ENCODE results near the gene SCEL. TPM values are rescaled to one million over a fixed set of nuclear protein-coding genes. Genes with fewer than 3 reads are reported as not detected.
A peak's percentile ranks its signal among the peaks of the same experiment; 100 is the strongest.

SCEL gene
- total RNA-seq, 1 donor from 2014 or later: 0.27 TPM

DNA sequence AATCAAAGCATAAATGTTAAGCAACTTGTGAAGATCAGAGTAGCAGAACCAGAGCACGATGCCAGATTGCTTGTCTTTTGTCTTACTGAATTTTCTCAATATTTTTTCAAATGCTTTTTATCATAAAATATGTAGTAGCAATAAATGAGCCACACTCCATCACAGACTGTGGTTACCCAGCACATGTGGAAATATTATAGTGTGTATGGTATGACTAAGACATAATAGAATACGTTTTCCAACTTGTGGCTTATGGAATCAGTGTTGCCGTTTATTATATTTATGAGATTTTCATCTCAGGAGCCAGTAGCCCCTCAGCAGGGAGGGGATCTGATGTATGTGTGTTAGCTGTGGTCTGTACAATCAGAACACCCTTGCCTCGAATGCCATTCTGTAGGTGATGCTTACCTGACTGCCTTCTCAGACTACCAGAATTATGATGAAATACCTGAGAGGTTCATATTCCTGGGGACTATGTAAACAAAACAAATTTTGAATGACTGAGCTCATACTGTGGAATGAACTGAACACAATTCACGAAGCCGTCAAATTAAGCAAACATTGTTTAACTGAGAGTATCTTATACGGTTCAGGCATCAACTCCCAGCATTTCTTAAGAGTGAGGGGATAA lies 1.9 kb downstream of the SCEL start:
- peaks cover 2% of the 10 kb centered on the region for H3K4me1 ChIP-seq (ENCODE audit: insufficient read depth, low read length)
- Mint-ChIP-seq H3K4me1 (ENCODE audit: low read depth, unreplicated experiment) (peaks cover 7% of the 10 kb centered on the region), H3K36me3 (ENCODE audit: low read depth, unreplicated experiment) (no peaks in the 10 kb centered on the region), H3K27ac (ENCODE audit: unreplicated experiment) (no peak overlapping the region), H3K9me3 (ENCODE audit: unreplicated experiment) (no peaks in the 10 kb centered on the region), H3K27me3 (ENCODE audit: low read depth, unreplicated experiment) (no peaks in the 10 kb centered on the region), H3K4me3 (ENCODE audit: unreplicated experiment) (no peak overlapping the region)
- no peak overlapping the region for H3K9ac ChIP-seq (ENCODE audit: low read length)
- H3K4me3 ChIP-seq (ENCODE audit: insufficient read depth, low read depth, low read length): no peak overlapping the region
- no peak overlapping the region for H3K27ac ChIP-seq (ENCODE audit: low read depth, low read length)
- no peak overlapping the region for H3K4me2 ChIP-seq (ENCODE audit: low read length)
- H2AFZ ChIP-seq (ENCODE audit: low read depth, low read length): no peak overlapping the region
- H3K36me3 ChIP-seq (ENCODE audit: insufficient read depth, low read length): no peaks in the 10 kb centered on the region
- DNase-seq (ENCODE audit: low read depth) (peak; percentile 32), FAIRE-seq (no peak)
- H3K9me3 ChIP-seq (ENCODE audit: insufficient read depth, low read depth, low read length): no peaks in the 10 kb centered on the region
- H3K79me2 ChIP-seq (ENCODE audit: insufficient read depth, low read length): no peaks in the 10 kb centered on the region
- TF ChIP-seq EZH2 (IDR thresholded peaks at IDR 0.05; ENCODE audit: insufficient read depth, low read length): no peak
- TF ChIP-seq, protein P1, sequence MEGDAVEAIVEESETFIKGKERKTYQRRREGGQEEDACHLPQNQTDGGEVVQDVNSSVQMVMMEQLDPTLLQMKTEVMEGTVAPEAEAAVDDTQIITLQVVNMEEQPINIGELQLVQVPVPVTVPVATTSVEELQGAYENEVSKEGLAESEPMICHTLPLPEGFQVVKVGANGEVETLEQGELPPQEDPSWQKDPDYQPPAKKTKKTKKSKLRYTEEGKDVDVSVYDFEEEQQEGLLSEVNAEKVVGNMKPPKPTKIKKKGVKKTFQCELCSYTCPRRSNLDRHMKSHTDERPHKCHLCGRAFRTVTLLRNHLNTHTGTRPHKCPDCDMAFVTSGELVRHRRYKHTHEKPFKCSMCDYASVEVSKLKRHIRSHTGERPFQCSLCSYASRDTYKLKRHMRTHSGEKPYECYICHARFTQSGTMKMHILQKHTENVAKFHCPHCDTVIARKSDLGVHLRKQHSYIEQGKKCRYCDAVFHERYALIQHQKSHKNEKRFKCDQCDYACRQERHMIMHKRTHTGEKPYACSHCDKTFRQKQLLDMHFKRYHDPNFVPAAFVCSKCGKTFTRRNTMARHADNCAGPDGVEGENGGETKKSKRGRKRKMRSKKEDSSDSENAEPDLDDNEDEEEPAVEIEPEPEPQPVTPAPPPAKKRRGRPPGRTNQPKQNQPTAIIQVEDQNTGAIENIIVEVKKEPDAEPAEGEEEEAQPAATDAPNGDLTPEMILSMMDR (IDR thresholded peaks at IDR 0.05; ENCODE audit: insufficient read depth, low read depth, low read length): no peak
- H3K27me3 ChIP-seq (ENCODE audit: insufficient read depth, low read length): no peaks in the 10 kb centered on the region
- no peaks in the 10 kb centered on the region for H4K20me1 ChIP-seq (ENCODE audit: insufficient read depth, low read length)

DNA sequence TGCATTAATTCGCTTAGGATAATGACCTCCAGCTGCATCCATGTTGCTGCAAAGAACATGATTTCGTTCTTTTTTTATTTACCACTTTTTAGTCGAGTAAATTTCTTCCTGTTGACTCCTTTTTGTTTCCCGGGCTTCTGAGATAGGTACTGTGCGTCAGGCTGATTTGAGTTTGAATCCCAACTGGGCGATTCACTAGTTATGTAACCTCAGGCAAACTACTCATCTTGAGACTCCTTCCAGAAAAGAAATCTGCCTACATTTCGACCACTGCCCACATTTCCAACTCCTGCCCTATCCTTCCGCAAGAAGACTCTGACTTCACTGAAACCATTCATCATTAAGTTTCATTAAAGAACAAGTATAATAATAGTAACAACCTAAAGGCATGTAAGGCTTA lies 8.2 kb downstream of the SCEL start:
- no peaks in the 10 kb centered on the region for H3K36me3 Mint-ChIP-seq (ENCODE audit: low read depth, unreplicated experiment)
- H3K79me2 ChIP-seq (ENCODE audit: insufficient read depth, low read length): no peaks in the 10 kb centered on the region
- no peaks in the 10 kb centered on the region for H3K9me3 ChIP-seq (ENCODE audit: insufficient read depth, low read depth, low read length)
- H3K4me1 ChIP-seq (ENCODE audit: insufficient read depth, low read length): no peaks in the 10 kb centered on the region
- DNase-seq (ENCODE audit: low read depth): peak; percentile 12
- no peak for FAIRE-seq
- H4K20me1 ChIP-seq (ENCODE audit: insufficient read depth, low read length): no peaks in the 10 kb centered on the region
- no peaks in the 10 kb centered on the region for H3K9me3 Mint-ChIP-seq (ENCODE audit: unreplicated experiment)
- H3K4me1 Mint-ChIP-seq (ENCODE audit: low read depth, unreplicated experiment): peaks cover 6% of the 10 kb centered on the region
- TF ChIP-seq, protein P1 (IDR thresholded peaks at IDR 0.05; ENCODE audit: insufficient read depth, low read depth, low read length): no peak
- TF ChIP-seq EZH2 (IDR thresholded peaks at IDR 0.05; ENCODE audit: insufficient read depth, low read length): no peak
- no peak overlapping the region for H3K27ac Mint-ChIP-seq (ENCODE audit: unreplicated experiment)
- H3K27me3 Mint-ChIP-seq (ENCODE audit: low read depth, unreplicated experiment): no peaks in the 10 kb centered on the region
- H3K36me3 ChIP-seq (ENCODE audit: insufficient read depth, low read length): no peaks in the 10 kb centered on the region
- no peak overlapping the region for H3K4me2 ChIP-seq (ENCODE audit: low read length)
- H3K4me3 Mint-ChIP-seq (ENCODE audit: unreplicated experiment): no peak overlapping the region
- no peak overlapping the region for H3K4me3 ChIP-seq (ENCODE audit: insufficient read depth, low read depth, low read length)
- no peak overlapping the region for H2AFZ ChIP-seq (ENCODE audit: low read depth, low read length)
- H3K27ac ChIP-seq (ENCODE audit: low read depth, low read length): no peak overlapping the region
- no peak overlapping the region for H3K9ac ChIP-seq (ENCODE audit: low read length)
- no peaks in the 10 kb centered on the region for H3K27me3 ChIP-seq (ENCODE audit: insufficient read depth, low read length)

DNA sequence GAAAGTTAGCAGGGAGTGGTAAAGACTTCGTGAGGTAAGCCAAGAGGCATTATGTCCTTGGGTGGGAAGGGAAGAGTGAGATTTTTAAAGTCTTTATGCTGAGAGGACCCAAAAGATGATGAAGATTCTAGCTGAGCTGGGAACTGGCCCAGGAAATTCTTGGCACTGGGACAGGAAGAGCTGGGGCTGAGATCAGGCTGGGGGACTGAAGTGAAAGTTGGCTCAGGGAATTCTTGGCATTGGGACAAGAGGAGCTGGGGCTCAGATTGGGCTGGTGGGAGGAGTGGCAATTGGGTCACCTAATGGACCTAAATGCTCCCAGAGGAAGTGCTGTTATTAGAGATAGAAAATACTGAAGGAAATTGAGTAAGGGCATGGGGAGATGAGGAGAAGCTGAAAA lies 8.8 kb downstream of the SCEL start:
- Histone ChIP-seq H3K79me2 (ENCODE audit: insufficient read depth, low read length) (no peaks in the 10 kb centered on the region), H2AFZ (ENCODE audit: low read depth, low read length) (no peak overlapping the region), H3K9me3 (ENCODE audit: insufficient read depth, low read depth, low read length) (no peaks in the 10 kb centered on the region), H3K27ac (ENCODE audit: low read depth, low read length) (no peak overlapping the region), H3K4me3 (ENCODE audit: insufficient read depth, low read depth, low read length) (no peak overlapping the region), H4K20me1 (ENCODE audit: insufficient read depth, low read length) (no peaks in the 10 kb centered on the region), H3K4me2 (ENCODE audit: low read length) (peak overlapping the region; percentile 9), H3K9ac (ENCODE audit: low read length) (no peak overlapping the region), H3K4me1 (ENCODE audit: insufficient read depth, low read length) (no peaks in the 10 kb centered on the region), H3K27me3 (ENCODE audit: insufficient read depth, low read length) (no peaks in the 10 kb centered on the region), H3K36me3 (ENCODE audit: insufficient read depth, low read length) (no peaks in the 10 kb centered on the region)
- no peaks in the 10 kb centered on the region for H3K9me3 Mint-ChIP-seq (ENCODE audit: unreplicated experiment)
- H3K4me1 Mint-ChIP-seq (ENCODE audit: low read depth, unreplicated experiment): peaks cover 6% of the 10 kb centered on the region
- H3K4me3 Mint-ChIP-seq (ENCODE audit: unreplicated experiment): no peak overlapping the region
- H3K36me3 Mint-ChIP-seq (ENCODE audit: low read depth, unreplicated experiment): no peaks in the 10 kb centered on the region
- DNase-seq (ENCODE audit: low read depth) (peak; percentile 61), FAIRE-seq (no peak)
- no peaks in the 10 kb centered on the region for H3K27me3 Mint-ChIP-seq (ENCODE audit: low read depth, unreplicated experiment)
- H3K27ac Mint-ChIP-seq (ENCODE audit: unreplicated experiment): no peak overlapping the region
- TF ChIP-seq, protein P1 (IDR thresholded peaks at IDR 0.05; ENCODE audit: insufficient read depth, low read depth, low read length): no peak
- TF ChIP-seq EZH2 (IDR thresholded peaks at IDR 0.05; ENCODE audit: insufficient read depth, low read length): no peak
